ENCODE data around the gene ROR1. TPM values are rescaled to one million over a fixed set of nuclear protein-coding genes. Genes with fewer than 3 reads are reported as not detected.

The ROR1 gene
- polyA plus RNA-seq, 3 donors from 2014 or later = 1.1 to 3.3 (median 1.2) TPM

DNA sequence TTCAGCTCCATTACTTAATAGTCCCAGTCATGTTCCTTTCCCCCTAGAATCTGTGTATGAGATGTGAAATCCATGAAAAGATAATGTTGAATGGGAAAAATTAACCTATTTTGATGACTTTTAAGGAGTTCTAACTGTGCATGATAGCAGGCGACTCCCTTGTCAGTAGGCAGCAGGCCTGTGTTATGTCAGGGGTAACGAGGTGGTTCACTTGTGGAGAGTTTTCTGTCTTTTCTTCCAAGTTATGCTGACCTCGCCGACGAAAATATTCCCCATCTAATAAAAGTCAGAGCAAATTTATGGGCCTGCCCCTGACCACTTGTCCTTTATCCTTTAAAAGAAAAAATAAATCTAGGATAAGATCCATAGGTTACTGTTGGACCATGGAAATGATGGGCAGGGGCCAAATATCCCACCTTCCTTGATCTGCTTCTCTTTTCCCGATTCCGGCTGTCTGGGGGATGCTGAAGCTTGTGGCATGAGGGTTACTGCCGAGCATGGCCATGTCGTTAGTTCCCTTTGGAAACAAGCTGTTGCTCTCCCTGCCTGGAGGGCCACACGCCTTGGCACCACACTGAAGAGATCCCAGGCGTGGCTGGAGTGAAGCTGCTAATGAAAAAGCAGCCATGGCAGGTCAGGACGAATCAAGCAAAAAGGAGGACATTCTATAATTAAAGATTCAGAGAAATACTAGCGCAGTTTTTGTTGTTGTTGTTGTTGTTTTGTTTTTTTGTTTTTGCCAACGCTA lies 93.8 kb downstream of the ROR1 start:
- Mint-ChIP-seq H3K9me3 (no peaks in the 10 kb centered on the region), H3K4me1 (no peaks in the 10 kb centered on the region), H3K4me3 (no peak overlapping the region), H3K27ac (no peak overlapping the region), H3K27me3 (ENCODE audit: low read depth in 3 of 3) (peaks cover 0 to 3% (median 1%) of the 10 kb centered on the region in 3 donors), H3K36me3 (no peaks in the 10 kb centered on the region)
- no peak for DNase-seq

DNA sequence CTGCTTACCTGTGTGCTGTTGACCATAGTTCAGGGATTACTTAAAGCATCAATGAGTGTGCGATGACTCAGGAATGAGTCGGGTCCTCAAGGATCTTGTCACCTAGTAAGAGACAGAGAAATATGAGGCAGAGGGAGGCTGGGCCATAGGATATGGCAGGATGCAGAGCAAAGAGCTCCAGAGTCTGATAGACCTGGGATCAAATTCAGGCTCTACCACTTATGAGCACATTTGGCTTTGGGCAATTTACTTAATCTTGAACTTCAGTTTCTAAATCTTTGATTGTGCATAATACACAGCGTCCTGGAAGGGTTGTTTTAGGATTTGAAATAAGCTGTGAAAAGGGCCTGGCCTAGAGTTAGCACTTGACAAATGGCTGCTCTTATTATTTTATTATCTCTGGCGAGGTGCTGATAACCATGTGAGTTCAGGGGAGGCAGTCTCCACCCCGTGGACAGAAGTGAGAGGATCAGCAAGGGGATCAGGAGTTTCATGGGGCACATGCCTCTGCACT lies 94.5 kb downstream of the ROR1 start:
- H3K4me1 Mint-ChIP-seq = no peaks in the 10 kb centered on the region
- peaks cover 0 to 3% (median 1%) of the 10 kb centered on the region in 3 donors for H3K27me3 Mint-ChIP-seq (ENCODE audit: low read depth in 3 of 3)
- H3K9me3 Mint-ChIP-seq = no peaks in the 10 kb centered on the region
- no peak for DNase-seq
- no peak overlapping the region for H3K4me3 Mint-ChIP-seq
- H3K27ac Mint-ChIP-seq = no peak overlapping the region
- no peaks in the 10 kb centered on the region for H3K36me3 Mint-ChIP-seq

DNA sequence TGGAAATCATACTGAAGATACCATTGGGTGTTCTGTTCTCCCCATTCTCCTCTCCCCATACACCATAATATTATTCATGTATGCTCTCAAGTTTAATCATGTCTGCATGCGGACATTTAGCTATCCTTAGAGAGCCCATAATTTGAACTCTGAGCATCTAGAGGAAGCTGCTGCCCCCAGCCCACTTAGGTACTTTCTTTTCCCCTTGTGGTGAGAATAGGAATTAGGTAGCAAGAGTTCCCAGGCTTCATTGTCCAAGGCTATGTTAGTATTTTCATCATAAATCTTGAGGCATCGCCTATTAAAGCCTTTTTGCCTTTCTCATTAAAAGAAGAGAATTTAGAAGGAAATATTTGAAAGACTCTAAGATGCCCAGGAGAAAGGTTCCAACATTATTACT lies 96.3 kb downstream of the ROR1 start:
- Mint-ChIP-seq H3K4me1 (no peaks in the 10 kb centered on the region), H3K36me3 (no peaks in the 10 kb centered on the region), H3K27me3 (ENCODE audit: low read depth in 3 of 3) (peaks cover 0 to 3% (median 1%) of the 10 kb centered on the region in 3 donors), H3K4me3 (no peak overlapping the region), H3K9me3 (no peaks in the 10 kb centered on the region), H3K27ac (no peak overlapping the region)
- no peak for DNase-seq

DNA sequence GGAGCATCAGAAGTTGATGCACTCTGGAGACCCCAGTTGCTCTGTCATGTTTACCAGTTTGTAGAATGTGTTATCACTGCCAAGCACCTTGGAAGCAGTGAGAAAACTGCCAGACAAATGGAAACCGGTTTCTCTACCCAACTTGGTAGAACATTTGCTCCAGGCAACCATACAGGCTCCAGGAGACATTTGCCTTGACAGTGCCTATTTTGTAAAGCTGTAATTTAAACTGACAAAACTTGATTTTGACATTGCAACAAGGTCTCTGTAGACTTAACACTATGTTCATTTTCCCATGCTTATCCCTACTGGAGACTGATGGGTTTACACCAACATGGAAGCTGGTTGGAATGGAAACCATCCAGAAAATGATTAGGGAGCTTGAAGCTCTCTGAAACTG lies 97.6 kb downstream of the ROR1 start:
- Mint-ChIP-seq H3K4me1 (no peaks in the 10 kb centered on the region), H3K27ac (no peak overlapping the region), H3K27me3 (ENCODE audit: low read depth in 3 of 3) (peaks cover 0 to 3% (median 1%) of the 10 kb centered on the region in 3 donors), H3K36me3 (no peaks in the 10 kb centered on the region), H3K9me3 (no peaks in the 10 kb centered on the region), H3K4me3 (no peak overlapping the region)
- no peak for DNase-seq

DNA sequence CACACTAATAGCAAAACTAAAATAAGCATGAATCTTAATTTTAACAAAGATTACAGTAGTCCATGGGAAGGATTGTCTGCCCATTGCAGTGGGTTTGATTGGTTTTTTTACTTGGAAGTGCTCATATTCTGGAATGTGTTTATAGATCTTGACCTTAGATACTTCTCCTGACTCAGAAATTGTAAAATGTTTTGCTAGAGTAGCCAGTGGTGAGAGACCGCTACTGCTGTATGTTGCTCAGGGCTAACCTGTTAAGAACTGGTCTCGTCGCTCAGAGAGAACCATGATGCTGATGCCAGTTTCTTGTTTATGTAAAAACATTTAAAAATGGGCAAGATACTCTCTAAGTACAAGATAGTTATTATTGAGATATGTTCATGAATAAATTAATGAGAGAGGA lies 99.9 kb downstream of the ROR1 start:
- Mint-ChIP-seq H3K27me3 (ENCODE audit: low read depth in 3 of 3) (peaks cover 0 to 3% (median 0%) of the 10 kb centered on the region in 3 donors), H3K27ac (no peak overlapping the region), H3K9me3 (no peaks in the 10 kb centered on the region), H3K36me3 (no peaks in the 10 kb centered on the region), H3K4me3 (no peak overlapping the region), H3K4me1 (no peaks in the 10 kb centered on the region)
- DNase-seq = no peak

DNA sequence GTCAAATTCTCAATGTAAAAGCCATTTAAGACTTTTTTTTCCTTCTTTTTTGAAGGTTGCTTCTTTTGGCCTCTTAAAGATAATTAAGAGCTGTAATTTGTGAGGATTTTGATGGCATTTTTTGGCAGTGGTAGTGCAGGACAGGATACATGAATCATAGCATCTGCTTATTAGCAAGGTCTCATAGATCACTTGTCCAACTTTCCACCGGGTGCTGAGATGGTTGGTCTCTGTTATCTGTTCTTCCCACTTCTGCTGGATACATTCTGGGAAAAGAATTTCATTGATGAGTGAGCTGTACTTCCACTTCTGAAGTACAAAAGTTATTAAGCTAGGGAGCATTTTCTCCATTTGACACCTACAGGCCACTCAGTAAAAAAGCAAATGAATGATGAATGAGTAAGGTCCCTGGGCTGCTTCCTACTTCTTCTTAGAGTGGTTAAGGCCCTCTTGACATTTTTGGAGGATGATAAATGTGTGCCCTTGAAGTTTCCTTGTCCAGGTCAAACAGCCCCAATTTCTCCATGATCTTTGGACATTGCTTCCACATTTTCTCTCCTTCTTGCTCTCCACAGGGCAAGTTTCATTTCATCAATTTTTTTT lies 100.6 kb downstream of the ROR1 start:
- H3K9me3 Mint-ChIP-seq = no peaks in the 10 kb centered on the region
- H3K27ac Mint-ChIP-seq = no peak overlapping the region
- no peak for DNase-seq
- no peak overlapping the region for H3K4me3 Mint-ChIP-seq
- H3K4me1 Mint-ChIP-seq = no peaks in the 10 kb centered on the region
- no peaks in the 10 kb centered on the region for H3K36me3 Mint-ChIP-seq
- peaks cover 0 to 3% (median 3%) of the 10 kb centered on the region in 3 donors for H3K27me3 Mint-ChIP-seq (ENCODE audit: low read depth in 3 of 3)

DNA sequence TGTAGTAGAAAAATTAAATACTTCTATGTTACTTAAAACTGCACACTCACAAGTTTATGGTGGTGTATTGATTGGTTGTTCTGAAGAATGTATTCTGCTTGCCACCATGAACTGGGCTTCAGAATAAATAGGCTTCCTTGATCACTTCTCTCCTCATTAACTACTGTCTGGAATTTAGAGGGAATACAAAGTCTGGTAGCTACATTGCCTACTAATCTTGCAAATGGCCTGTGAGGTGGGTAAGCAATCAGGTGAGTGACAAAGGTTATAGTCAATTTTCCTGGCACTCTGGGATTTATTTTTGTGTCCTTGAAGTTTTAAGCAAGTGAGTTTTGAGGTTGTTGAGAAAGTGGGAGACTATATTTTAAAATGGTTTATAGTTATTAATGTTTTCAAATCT lies 101.8 kb downstream of the ROR1 start:
- Mint-ChIP-seq H3K4me1 (no peaks in the 10 kb centered on the region), H3K27me3 (ENCODE audit: low read depth in 3 of 3) (peaks cover 0 to 3% (median 3%) of the 10 kb centered on the region in 3 donors), H3K36me3 (no peaks in the 10 kb centered on the region), H3K27ac (no peak overlapping the region), H3K9me3 (peaks cover 0 to 1% (median 0%) of the 10 kb centered on the region in 6 donors), H3K4me3 (no peak overlapping the region)
- DNase-seq = no peak

DNA sequence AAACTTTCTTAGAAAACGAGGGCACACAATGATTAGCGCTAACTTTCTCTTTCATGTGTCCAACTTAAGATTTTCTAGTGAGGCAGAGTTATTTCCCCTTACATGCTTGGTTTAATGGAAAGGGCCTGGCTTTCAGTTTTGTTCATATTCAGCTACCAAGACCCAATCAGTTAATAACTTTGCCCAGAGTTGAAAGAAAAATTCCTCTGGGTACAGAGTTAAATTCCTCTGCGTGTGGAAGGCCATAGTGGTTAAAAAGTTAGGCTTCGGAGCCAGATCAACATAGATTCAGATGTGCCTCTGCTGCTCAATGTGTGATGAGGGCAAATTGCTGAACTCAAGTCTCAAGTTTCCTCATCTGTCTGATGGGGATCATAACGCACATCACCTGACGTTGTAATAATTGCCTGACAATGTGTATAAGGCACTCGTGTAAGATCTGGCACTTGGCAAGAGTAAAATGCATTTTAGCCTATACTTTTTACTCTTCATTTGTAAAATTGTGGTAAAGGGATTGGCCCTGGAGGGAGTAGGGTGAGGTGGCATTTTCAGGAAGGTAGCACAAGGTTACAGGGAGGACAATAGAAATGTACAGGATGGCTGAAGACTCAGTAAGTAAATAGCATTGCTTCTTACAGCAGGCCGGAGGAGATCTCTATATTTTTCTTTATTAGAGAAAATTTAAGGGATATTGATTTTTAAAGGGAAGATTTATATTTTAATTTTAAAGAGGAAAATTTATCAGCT lies 103.4 kb downstream of the ROR1 start:
- DNase-seq = no peak
- no peaks in the 10 kb centered on the region for H3K4me1 Mint-ChIP-seq
- no peak overlapping the region for H3K4me3 Mint-ChIP-seq
- no peak overlapping the region for H3K27ac Mint-ChIP-seq
- peaks cover 0 to 1% (median 0%) of the 10 kb centered on the region in 6 donors for H3K9me3 Mint-ChIP-seq
- H3K36me3 Mint-ChIP-seq = no peaks in the 10 kb centered on the region
- peaks cover 0 to 4% (median 3%) of the 10 kb centered on the region in 3 donors for H3K27me3 Mint-ChIP-seq (ENCODE audit: low read depth in 3 of 3)

DNA sequence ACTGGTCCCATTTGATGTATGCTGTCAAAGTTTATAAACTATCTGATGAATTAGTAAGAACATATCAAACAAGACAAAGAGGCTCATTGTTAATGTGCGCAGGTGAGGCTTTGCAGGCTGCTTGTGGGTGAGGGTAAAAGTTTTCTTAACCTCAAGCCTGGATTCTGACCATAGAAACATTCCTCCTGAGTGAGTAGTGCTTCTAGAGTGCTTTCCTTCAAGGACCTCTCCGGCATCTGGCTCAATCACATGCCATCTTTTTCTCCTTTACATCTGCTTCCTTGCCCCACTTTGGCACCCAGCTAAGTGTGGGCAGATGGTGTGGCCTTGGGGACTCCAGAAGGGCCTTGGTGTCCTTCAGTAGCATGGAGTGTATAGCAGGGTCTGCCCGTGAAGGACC lies 104.0 kb downstream of the ROR1 start:
- peaks cover 0 to 1% (median 0%) of the 10 kb centered on the region in 6 donors for H3K9me3 Mint-ChIP-seq
- H3K4me3 Mint-ChIP-seq = no peak overlapping the region
- no peak for DNase-seq
- no peaks in the 10 kb centered on the region for H3K4me1 Mint-ChIP-seq
- H3K36me3 Mint-ChIP-seq = no peaks in the 10 kb centered on the region
- H3K27me3 Mint-ChIP-seq (ENCODE audit: low read depth in 3 of 3) = peaks cover 0 to 3% (median 1%) of the 10 kb centered on the region in 3 donors
- H3K27ac Mint-ChIP-seq = no peak overlapping the region

DNA sequence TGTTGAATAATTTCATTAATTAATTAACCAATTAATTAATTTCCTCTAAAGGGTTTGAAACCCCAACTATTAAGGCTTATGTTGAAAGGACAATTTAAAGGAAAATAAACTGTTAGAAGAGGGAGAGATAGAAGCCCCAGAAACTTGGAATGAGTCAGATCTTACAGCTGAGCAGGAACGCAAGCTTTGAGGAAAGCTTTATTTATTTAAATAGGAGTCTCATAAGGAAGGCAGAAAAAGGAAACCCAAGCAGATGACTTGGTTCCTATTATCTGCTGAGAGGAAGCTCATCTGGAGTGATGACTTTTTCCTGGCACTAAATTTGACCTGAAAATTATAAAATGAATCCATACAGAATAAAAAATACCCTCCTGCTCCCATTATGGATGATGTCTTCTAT lies 105.1 kb downstream of the ROR1 start:
- H3K9me3 Mint-ChIP-seq = peaks cover 0 to 1% (median 0%) of the 10 kb centered on the region in 6 donors
- H3K27me3 Mint-ChIP-seq (ENCODE audit: low read depth in 3 of 3) = peaks cover 1 to 3% (median 1%) of the 10 kb centered on the region in 3 donors
- DNase-seq = no peak
- H3K4me3 Mint-ChIP-seq = no peak overlapping the region
- no peaks in the 10 kb centered on the region for H3K4me1 Mint-ChIP-seq
- no peak overlapping the region for H3K27ac Mint-ChIP-seq
- H3K36me3 Mint-ChIP-seq = no peaks in the 10 kb centered on the region

DNA sequence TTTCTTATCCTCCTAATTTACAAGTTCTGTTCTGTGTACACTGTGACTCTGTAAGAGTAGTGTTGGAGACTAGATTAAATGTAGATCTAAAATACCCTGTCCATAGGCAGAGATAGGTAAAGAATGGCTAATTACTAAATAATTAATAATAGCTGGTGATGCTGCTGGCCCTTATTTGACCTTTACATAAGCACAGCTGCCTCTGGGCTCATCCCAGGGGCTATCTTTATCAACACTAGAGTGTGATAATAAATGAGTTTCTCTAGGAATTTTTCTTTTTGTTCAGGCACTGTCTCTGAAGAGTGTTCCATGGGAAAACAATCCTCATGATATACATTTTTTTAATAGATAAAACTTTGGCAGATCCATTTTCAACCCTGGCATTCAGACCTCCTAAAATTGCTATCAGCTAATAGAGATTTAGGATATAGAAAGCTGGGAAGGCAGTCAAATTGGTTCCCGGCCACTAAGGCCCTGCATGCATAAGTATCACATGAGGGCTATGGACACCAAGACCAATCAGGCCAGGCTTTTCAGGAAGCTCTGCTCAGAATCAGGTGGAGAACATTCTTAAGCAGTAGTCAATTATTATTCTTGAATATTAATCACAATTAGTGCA lies 107.2 kb downstream of the ROR1 start:
- Mint-ChIP-seq H3K4me3 (no peak overlapping the region), H3K36me3 (no peaks in the 10 kb centered on the region), H3K4me1 (no peaks in the 10 kb centered on the region), H3K9me3 (peaks cover 0 to 1% (median 0%) of the 10 kb centered on the region in 6 donors), H3K27me3 (ENCODE audit: low read depth in 3 of 3) (peaks cover 1 to 3% (median 1%) of the 10 kb centered on the region in 3 donors), H3K27ac (no peak overlapping the region)
- no peak for DNase-seq

DNA sequence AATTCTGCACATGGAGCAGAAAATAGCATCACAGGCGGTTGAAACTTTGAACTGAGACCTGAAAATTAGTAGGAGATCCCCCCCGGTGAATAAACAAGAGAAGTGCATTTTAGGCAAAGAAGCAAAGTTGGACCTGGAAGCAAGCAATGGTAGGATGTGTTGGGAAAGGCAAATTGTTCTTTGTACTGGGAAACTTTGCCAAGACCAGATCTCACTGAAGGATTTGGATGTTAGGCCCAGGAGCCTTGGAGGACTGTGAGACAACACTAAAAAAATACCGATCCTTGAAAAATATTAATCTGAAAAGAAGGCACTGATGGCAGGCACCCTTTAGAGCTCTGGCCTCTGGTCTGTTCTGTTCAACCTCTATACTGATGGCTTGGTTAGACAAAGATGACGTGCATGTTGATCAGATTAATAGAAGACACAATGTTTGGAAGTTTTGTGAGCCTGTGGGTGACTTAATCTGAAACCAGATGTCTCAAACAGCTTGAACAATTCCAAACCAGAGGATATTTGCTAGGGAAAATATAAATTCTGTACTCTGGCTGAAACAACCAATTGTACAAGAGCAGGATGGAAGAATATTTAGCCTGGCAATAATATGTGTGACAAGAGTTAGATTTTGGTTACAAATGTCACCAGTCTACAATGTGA lies 108.4 kb downstream of the ROR1 start:
- Mint-ChIP-seq H3K27me3 (ENCODE audit: low read depth in 3 of 3) (peaks cover 1 to 4% (median 3%) of the 10 kb centered on the region in 3 donors), H3K4me1 (no peaks in the 10 kb centered on the region), H3K36me3 (no peaks in the 10 kb centered on the region), H3K9me3 (peaks cover 0 to 1% (median 0%) of the 10 kb centered on the region in 6 donors), H3K4me3 (no peak overlapping the region), H3K27ac (no peak overlapping the region)
- no peak for DNase-seq

DNA sequence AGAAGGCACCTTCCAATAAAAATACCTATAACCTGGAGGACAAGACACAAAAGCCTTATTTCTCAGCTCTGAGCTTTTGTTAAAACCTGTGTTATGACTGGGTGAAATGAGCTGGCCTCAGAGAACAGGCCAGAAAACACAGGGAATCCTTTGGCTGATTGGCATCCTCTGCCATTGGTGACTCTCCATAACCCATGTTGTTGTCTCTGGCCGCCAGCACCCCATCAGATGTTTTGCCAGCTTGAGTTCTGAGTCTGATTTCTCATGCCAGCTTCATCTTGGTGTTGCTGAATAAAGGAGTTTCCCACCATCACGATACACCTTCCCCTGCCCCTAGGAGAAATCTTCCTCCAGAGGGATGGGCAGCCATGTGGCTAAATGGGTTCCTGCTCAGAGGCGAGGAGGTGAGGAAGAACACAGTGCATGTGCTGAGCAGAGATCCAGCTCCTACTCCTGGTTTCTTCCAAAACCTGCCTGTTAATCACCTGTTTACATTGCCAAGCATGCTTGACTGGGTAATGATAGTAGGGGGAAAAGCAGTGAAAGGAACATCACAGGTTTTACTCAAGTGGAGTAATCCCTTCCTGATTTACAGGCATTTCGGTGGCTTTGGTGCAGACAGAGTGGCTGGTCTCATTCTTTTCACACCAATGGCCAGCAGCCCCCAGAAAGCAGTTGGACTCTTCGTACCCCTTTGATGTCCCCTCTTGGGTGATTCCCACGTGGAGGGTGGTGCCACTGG lies 109.8 kb downstream of the ROR1 start:
- H3K27me3 Mint-ChIP-seq (ENCODE audit: low read depth in 3 of 3) = peaks cover 1 to 5% (median 3%) of the 10 kb centered on the region in 3 donors
- peaks cover 0 to 6% of the 10 kb centered on the region in 2 donors for H3K4me1 Mint-ChIP-seq
- H3K4me3 Mint-ChIP-seq = no peak overlapping the region
- H3K9me3 Mint-ChIP-seq = peaks cover 0 to 1% (median 0%) of the 10 kb centered on the region in 6 donors
- H3K36me3 Mint-ChIP-seq = no peaks in the 10 kb centered on the region
- DNase-seq = no peak
- no peak overlapping the region for H3K27ac Mint-ChIP-seq
